Fibroblast of skin of abdomen (primary cell): ENCODE measurements around the gene S100Z.

ENCODE experiments used
- DNase-seq: peaks from one replicate; pipeline ENCODE4 v3.0.0-alpha.2; 2013

S100Z gene

GRCh38 chr5:76953551-76954382 lies 104.0 kb downstream of the S100Z start:
- DNase-seq = peak; percentile 16

GRCh38 chr5:76954383-76954763 lies 104.6 kb downstream of the S100Z start:
- no peak for DNase-seq

GRCh38 chr5:76956033-76956432 lies 106.2 kb downstream of the S100Z start:
- DNase-seq = no peak

GRCh38 chr5:76958991-76959767 lies 109.4 kb downstream of the S100Z start:
- DNase-seq = peak; percentile 70

GRCh38 chr5:76960004-76960625 lies 110.3 kb downstream of the S100Z start:
- no peak for DNase-seq

GRCh38 chr5:76964060-76964459 lies 114.2 kb downstream of the S100Z start:
- no peak for DNase-seq
